GM18519 (cell line): Measurements from ENCODE around the gene CD83.
"Not testable (repeated sequence)": the region's sequence is repeated elsewhere in the genome, so short reads cannot be mapped to it uniquely, and the experiment has no call there.

Experiments
- ATAC-seq: cut with Tn5 transposase; IDR thresholded peaks from one replicate; pipeline ENCODE4 v1.9.1; 2021; ENCODE audit warnings: mild to moderate bottlenecking, moderate library complexity; ENCODE audit not compliant: unreplicated experiment, low FRiP score

Gene CD83

DNA sequence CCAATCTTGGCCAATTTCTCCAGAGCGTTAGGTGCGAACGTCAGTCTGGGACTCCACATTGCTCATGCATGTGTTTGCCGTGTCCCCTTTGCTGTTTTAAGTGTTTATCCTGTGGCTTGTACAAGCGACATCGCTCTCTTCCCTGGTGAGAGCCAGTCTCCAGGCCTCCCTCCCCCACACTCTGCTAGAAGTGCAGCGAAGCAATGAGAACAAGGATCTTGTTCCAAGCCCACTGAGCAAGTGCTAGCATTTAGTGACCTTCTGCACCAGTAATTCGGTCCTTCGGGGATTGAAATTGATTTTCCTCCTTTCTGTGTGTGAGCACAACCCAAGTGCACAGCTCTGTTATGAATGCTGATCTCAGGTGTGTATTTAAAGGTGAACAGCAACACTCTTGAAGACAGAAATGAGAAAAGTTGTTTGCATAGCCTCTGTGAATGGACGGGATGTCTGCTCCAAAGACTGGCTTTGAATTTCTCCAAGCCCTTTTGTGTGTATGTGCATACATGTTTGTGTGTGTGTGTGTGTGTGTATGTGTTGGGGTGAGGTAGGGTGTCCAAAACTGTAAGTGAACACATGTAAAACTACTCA, 29.0 kb downstream of the CD83 start:
- ATAC-seq: no peak

DNA sequence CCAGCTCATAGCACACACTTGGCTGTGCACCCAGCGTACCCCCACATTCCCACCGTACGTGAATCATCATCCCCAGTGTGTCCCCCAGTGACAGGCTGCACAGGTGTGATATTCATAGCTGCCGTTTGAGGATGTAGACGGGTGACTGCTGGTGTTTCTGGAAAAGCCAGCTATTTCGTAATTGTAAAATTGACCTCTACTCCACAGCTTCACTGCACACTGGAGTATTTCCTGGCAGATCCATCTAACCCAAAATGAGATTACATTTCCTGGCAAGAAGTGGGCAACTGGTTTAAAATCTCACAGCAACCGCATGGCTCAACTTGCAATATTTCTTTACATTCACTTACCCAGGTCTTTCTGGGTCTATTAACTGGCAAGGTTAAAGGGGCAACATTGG, 30.3 kb downstream of the CD83 start:
- ATAC-seq: no peak

DNA sequence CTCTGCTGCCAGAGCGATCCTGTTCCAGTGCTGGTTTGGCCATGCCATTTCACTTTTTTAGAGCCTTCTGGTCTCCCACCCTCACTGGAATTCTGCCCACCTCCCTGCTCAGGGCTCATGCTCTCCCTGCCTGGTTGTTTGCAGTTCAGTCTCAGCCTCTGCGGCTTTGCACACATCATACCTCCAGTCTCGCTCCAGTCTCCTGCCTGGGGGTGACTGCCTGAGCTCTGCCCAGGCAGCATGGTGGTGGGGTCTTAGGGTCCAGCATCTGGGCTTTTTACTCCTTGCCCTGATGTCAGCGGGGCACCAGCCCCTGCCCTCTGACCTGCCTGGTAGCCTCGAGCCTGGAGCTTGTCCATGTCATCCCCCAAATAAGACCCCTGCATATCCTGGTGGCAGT, 30.9 kb downstream of the CD83 start:
- no peak for ATAC-seq

DNA sequence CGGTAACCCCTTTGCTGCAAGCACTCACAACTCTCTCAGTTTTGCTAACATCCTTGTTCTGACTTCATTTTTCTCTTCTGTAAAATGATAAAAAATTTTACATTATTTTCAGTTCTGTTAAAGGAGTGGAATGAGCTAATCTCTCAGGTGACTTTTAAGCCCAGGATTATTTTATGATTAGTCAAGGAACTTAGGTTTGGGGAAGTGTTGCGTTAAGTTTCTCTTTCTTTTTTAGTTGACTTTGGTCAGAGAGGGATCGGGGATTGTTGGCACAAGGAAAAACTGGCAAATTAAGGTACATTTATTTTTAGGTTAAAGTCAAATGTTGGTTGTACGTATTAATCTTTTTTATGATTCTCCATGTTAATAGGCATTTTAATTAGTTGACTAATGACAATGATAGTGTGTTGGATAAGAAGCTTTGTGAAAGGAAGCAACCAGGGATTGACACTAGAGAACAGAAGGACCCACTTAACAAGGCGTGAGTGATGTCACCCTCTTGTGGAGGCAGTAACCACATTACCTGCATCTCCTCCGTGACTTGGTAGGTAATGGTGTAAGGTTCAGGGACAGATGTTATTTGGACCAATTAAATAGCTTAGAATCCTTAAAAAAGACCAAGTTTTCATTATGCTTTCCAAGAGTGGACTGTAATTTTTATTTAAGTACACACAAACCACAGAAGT, 31.6 kb downstream of the CD83 start:
- no peak for ATAC-seq

DNA sequence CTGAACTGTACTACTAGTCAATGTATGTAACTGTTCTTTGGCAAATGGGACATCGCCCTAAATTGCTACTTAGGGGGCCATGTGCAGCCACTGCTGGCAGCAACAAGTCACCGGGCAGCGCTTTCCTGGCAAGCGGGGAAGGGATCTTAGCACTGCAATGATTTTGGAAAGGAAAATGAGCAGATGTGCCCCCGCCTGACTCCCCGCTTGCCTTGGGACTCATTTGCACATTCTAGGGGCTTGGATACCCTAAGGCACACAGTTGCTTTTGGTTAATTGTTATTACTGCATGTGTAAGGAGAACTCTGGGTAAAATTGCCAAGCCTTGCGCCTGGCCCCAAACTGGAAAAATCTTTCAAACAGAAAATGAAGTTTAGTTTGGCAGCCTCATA, 32.2 kb downstream of the CD83 start:
- ATAC-seq: no peak

DNA sequence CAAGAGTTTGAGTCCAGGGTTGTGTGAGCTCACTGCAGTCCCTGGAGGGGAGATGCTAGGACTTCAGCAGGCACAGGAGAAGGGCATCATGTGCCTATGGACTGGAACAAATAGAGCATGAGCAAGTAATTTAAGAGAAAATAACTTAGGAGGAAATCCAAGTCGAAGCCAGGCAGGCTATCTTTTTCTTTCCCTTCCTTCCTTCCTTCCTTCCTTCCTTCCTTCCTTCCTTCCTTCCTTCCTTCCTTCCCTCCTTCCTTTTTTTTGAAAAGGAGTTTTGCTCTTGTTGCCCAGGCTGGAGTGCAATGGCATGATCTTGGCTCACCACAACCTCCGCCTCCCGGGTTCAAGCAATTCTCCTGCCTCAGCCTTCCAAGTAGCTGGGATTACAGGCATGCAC, 33.7 kb downstream of the CD83 start:
- not testable (repeated sequence) for ATAC-seq

DNA sequence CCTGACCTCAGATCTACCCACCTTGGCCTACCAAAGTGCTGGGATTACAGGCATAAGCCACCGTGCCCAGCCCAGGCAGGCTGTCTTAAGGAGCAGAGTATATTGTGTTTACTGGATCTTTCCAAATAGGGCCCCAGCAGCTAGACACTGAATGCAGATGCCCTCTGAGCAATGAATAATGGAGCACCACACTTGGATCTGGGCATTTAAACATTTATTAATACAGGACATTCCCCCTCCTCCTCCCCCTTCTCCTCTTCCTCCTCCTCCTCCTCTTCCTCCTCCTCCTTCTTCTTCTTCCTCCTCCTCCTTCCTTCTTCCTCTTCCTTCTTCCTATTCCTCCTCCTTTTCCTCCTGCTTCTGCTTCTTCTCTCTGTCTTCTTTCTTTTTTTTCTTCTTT, 34.2 kb downstream of the CD83 start:
- ATAC-seq: no peak

DNA sequence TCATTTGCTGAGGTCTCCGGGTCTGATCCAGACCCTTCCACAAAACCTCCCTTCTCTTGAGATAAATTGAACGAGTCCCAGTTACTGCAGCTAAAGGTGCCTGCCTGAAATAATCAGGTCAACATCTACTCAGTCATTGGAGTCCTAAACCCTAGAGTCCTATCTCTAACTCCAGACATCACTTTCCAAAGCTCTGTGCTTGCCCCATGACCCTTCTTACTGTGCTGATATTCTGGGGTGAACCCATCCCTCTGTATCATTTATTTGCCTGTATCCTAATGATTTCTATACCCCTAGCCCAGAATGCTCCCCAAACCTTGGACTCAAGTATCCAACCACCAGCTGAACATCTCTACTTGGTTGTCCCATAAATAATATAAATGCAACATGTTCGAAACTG, 35.7 kb downstream of the CD83 start:
- no peak for ATAC-seq

DNA sequence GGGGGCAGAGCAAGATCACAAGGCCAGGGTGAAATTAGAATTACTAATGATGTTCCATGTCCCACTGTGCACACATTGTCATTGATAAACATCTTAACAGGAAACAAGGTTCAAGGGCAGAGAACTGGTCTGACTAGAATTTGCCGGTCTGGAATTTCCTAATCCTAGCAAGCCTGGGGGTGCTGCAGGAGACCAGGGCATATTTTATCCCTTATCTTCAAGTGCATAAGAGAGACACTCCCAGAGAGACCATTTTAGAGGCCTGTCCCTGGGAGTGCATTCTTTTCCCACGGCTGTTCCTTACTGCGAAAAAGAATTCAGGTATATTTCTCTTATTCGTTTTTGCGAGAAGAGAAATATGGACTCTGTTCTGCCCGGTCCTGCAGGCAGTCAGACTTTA, 41.5 kb downstream of the CD83 start:
- ATAC-seq: no peak

DNA sequence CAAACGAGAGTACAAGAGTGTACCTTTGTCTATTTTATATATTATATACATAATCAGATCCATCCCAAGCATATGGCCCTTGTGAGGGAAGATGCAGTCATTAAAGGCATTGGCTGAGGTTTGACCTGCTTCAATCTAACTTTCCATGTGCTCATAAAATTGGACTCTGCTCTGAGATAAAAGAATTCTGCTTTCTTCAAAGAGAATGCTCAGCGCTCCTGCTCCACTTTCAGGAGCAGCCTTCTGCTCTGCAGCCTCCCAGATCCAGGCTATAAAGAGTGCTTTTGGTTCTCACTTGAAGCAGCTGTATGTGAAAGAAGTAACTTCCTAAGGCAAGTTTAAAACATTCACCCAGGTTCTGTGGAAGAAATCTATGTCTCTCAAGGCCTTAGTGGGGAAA, 45.3 kb downstream of the CD83 start:
- no peak for ATAC-seq

DNA sequence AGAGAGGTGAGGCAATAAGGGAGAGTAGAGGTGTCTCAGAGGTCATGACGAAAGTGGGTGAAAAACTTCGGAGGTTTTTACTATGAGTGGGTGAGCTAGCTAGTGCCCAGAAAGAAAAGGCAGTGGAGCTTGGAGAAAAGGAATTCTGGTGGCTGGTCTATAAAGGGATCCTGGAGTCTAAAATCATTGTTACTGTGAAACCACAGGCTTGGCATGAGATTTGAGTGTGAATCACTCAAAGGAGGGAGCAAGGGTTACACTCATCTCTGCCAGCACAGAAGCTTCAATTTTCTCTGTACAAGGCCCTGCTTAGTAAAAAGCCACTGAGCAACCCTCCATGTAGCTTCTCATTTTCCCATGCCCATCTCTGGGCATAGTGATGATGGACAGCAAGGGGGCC, 47.5 kb downstream of the CD83 start:
- ATAC-seq: no peak

DNA sequence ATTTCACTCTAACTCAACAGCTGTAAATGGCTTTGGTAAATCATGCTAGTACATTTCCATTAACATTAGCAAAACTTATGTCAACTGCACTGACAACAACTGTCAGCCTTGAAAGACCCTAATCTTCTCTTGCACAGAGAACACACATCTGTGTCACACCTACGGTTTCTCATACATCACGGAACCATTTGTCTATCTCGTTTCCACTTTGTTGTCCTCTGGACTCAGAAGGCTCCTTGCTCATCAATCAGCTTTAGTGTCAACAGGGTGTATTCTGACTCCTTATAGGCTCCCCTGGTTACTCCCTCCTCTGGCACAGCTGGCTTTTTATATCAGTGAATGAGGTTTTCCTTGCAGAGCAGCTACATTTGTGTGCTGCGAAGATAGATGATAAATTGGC, 49.3 kb downstream of the CD83 start:
- no peak for ATAC-seq

DNA sequence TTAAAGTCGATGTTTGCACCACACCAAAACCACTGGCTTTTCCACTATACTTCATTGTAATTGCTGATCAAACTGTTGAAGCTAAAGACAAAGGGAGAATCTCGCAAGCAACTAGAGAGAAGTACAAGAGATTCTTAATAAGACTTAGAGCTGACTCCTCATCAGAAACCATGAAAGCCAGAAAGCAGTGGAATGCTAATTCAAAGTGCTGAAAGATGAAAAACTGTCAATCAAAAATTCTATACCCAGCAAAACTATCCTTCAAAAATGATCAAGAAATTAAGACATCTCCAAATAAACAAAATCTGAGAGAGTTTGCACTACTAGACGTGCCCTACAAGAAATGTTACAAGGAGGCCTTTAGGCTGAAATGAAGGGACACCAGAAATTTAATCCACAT, 52.6 kb downstream of the CD83 start:
- ATAC-seq: no peak

DNA sequence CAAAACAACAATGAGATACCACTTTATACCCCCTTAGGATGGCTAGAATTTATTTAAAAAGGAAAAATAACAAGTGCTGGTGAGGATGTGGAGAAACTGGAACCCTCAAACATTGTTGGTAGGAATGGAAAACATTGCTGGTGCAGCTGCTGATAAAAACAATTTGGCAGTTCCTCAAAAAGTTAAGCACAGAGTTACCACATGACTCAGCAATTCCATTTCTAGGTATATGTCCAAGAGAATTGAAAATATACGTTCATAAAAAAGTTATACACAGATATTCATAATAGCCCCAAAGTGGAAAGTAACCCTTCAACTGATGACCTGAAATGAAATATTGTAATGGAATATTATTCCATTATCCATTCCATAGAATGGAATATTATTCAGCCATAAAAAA, 55.0 kb downstream of the CD83 start:
- no peak for ATAC-seq

DNA sequence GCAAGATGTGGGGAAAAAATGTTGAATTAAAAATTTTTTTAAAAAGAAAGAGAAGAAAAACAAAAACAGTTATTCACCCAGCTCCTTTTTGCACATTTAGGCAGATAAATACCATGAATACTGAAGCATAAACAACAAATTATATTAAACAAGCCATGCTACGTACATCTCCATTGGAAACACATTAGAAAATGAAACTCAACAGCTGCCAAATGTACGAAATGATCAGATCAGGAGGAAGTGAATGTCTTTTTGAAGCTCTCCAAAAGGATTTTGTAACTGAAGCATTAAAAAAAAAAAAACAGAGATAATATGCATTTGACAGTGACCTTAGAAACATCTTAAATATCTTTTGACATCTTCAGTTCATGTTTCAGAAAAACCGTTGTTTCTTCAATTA, 56.7 kb downstream of the CD83 start:
- ATAC-seq: no peak

DNA sequence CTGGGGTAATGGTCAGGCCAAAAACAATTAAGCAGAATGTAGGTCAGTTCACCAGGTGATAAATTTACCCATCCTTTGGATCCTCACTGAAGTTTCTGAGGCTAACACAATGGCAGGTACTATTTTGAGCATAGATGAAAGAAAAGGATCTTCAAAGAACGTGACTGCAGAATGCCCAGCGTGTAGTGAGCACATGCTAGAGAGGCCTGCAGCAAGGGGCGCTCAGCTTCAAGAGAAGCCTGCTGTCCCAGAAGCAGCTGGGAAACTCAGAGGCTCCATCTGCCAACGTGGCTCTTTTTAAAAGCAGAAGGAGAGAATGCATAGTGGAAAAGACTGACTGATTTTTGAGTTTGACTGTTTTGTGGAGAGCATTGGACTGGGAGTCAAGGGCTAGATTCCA, 57.4 kb downstream of the CD83 start:
- no peak for ATAC-seq

DNA sequence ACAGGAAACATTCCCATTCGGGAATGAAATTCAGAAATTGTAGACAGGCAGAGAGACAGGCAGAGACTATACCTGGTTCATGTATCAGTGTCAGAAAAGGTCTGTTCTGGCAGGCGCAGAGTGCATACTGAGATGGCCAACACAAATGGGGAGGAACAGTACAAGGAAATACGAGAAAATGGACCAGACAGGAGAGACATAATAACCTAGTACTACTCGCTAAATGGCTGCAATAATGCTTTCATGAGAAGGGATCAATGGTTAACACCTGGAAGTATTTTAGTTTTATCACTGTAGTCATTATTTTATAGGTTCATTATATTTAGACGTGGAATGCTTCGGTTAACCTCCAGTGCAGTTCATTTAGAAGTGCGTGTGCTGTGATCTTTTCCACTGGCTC, 58.9 kb downstream of the CD83 start:
- no peak for ATAC-seq

DNA sequence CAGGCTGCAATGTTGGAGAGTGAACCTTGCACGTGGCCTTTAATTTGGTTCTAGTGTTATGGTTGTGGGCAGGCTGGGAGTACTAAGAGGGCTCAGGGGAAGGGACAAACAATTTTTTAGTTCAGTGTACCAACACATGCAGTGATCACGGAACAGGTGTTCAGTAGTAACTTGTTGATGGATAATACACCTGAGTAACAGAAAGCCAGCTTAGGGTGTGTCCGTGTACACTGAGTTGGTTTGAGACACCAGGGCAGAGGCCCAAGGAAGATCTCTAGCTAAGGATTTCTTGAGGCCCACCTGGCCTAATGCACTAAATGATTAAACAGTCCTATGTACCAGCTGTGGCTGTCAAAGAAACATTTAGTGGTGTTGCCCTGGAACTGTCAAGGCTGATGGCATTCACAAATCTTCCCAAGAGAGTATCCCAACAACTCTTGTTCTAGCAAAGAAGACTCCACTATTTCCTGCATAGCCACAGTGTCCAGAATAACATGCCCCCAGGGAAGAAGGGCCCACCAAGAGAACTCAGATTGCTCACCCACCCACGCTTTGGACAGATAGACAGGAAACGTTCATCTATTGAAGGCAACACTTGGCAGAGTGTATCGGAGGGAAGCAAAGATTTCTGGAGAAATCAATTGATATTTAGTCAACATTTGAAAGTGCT, 60.0 kb downstream of the CD83 start:
- no peak for ATAC-seq

DNA sequence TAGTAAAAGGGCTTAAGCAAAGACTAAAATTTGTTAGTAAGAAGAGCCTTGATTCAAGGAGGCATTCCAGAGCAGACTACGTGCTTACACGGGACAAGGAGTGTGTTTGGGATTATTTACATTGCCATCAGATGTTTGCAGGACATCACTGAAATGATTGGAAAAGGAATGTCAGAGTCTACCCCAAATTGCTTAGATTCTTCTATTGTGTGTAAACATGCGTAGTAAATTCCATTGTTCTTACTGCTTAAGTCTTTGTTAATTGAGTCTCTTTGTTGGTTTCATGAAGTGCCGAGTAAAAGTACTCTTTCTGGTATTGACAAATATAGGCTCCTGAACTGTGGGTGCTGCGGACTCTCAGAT, 60.5 kb downstream of the CD83 start:
- ATAC-seq: no peak

DNA sequence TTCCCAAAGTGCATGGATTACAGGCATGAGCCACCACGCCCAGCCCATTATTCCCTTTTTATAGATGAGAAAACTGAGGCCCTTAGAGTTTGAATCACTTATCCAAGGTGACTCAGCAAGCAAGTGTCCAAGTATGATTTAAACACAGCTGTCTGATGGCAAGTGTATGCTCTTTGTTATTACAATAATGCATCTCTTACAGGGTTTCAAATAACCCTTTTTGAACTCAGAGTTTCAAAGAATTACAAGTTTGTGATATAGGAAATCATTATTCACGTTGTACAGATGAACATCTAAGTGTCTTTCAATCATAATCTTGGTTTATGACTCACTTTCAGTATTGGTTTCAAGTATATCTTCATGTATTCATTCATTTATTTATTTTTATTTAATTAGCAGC, 63.0 kb downstream of the CD83 start:
- no peak for ATAC-seq

DNA sequence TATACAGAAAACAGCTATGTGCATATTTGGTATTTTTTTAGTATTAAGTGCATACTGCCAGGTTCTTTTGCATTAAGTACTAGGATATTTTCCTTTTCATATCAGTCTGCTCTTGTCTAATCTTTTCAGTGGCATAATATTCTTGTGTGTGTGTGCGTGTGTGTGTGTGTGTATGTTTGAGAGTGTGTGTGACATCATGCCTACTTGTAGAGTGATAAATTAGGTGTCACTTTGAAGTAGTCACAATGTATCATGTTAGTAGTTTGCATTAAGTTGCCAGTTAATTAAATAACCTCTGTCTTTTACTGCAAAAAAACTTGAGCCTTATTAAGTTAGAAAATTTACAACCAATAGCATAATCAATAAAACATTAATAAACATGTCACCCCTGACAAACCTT, 65.3 kb downstream of the CD83 start:
- no peak for ATAC-seq
